GM12873 (cell line): ENCODE measurements around the gene PAX5.

ENCODE experiments used
- CTCF ChIP-seq: IDR thresholded peaks from 2 replicates; pipeline ENCODE4 v1.5.1; 2012; ENCODE audit warnings: low read depth, mild to moderate bottlenecking, moderate library complexity, low read length, control low read depth; ENCODE audit not compliant: insufficient read depth; ENCODE audit errors: missing control alignments

The PAX5 gene

GRCh38 chr9:36963346-36963745 lies 70.7 kb downstream of the PAX5 start:
- no peak for TF ChIP-seq CTCF

GRCh38 chr9:36962691-36963090 lies 71.4 kb downstream of the PAX5 start:
- no peak for TF ChIP-seq CTCF

GRCh38 chr9:36961561-36962325 lies 72.3 kb downstream of the PAX5 start:
- no peak for TF ChIP-seq CTCF

GRCh38 chr9:36961051-36961450 lies 73.0 kb downstream of the PAX5 start:
- TF ChIP-seq CTCF: no peak

GRCh38 chr9:36960575-36960955 lies 73.5 kb downstream of the PAX5 start:
- no peak for TF ChIP-seq CTCF

GRCh38 chr9:36959681-36960574 lies 74.1 kb downstream of the PAX5 start:
- TF ChIP-seq CTCF: no peak

- no peak for TF ChIP-seq CTCF
Measured at GRCh38 chr9:36956908-36957307, 77.2 kb downstream of the PAX5 start.
